Thymus (tissue), 11 donors: ENCODE measurements around the gene TRIM52. TPM values are rescaled to one million over a fixed set of nuclear protein-coding genes. Genes with fewer than 3 reads are reported as not detected.
"Not testable (repeated sequence)": the region's sequence is repeated elsewhere in the genome, so short reads cannot be mapped to it uniquely, and the experiment has no call there.

Experiments used
- DNase-seq, 9 donors: peaks; one replicate each; pipeline ENCODE4 v3.0.0-alpha.2; 2013; ENCODE audit warnings: low spot score in 9 of 9, low read depth in 6 of 9, missing footprints in 1 of 9
- H3K27ac ChIP-seq, 2 donors: one replicate each; pipeline ENCODE4 v1.5.1; 2013; ENCODE audit warnings: control low read depth in 1 of 2, low read depth in 1 of 2, low read length in 1 of 2, mild to moderate bottlenecking in 1 of 2, moderate library complexity in 1 of 2
- H3K27me3 ChIP-seq, 2 donors: one replicate each; pipeline ENCODE4 v1.5.1; 2013; ENCODE audit warnings: low read length in 1 of 2; ENCODE audit not compliant: control insufficient read depth in 2 of 2, insufficient read depth in 1 of 2
- H3K36me3 ChIP-seq, 2 donors: one replicate each; pipeline ENCODE4 v1.5.1; 2013; ENCODE audit warnings: low read length in 1 of 2, mild to moderate bottlenecking in 1 of 2, moderate library complexity in 1 of 2; ENCODE audit not compliant: control insufficient read depth in 2 of 2, insufficient read depth in 2 of 2
- H3K4me1 ChIP-seq, 2 donors: one replicate each; pipeline ENCODE4 v1.5.1; 2013; ENCODE audit warnings: low read length in 2 of 2; ENCODE audit not compliant: control insufficient read depth in 2 of 2, insufficient read depth in 2 of 2
- H3K4me3 ChIP-seq, 2 donors: one replicate each; pipeline ENCODE4 v1.5.1; 2013; ENCODE audit warnings: low read length in 2 of 2, control low read depth in 1 of 2, mild to moderate bottlenecking in 1 of 2
- H3K9me3 ChIP-seq, 2 donors: one replicate each; pipeline ENCODE4 v1.5.1; 2013; ENCODE audit warnings: low read length in 1 of 2, mild to moderate bottlenecking in 1 of 2; ENCODE audit not compliant: control insufficient read depth in 2 of 2, insufficient read depth in 1 of 2
- WGBS: extraction: QIAGEN DNeasy Blood & Tissue Kit; methylation state at CpG from one replicate; pipeline ENCODE4 v1.1.7; 2013; 5-methylcytosine and 5-hydroxymethylcytosine counted together
- polyA plus RNA-seq: library from polyadenylated mRNA; stranded (reverse); fragments of 200-250 nt; gene quantifications from one replicate; pipeline ENCODE4 v1.2.3, GENCODE V29; 2013
- total RNA-seq: library from RNA; stranded (reverse); fragments of 120-200 nt; gene quantifications from one replicate; pipeline ENCODE4 v1.2.4, GENCODE V29; 2013
- donor health status: healthy.

The TRIM52 gene
- total and polyA plus RNA-seq, 2 donors = 10.7 to 35.2 TPM

- peaks cover 0 to 6% of the 10 kb centered on the region in 2 donors for H3K9me3 ChIP-seq
- H3K27me3 ChIP-seq = peaks cover 7 to 88% of the 10 kb centered on the region in 2 donors
- 84% methylated on average over 2 of the region's 2 CpGs for WGBS
- H3K27ac ChIP-seq = no peak overlapping the region
- H3K4me1 ChIP-seq = peaks cover 14 to 19% of the 10 kb centered on the region in 2 donors
- H3K4me3 ChIP-seq = no peak overlapping the region
- no peak for DNase-seq
- H3K36me3 ChIP-seq = no peaks in the 10 kb centered on the region
These were observed 48.0 kb downstream of the TRIM52 start for GRCh38 chr5:181212934-181213333.

GRCh38 chr5:181212080-181212479, 48.9 kb downstream of the TRIM52 start:
- peaks cover 5 to 88% of the 10 kb centered on the region in 2 donors for H3K27me3 ChIP-seq
- H3K4me3 ChIP-seq = no peak overlapping the region
- whole genome bisulfite sequencing = 97% methylated on average over 6 of the region's 6 CpGs
- no peaks in the 10 kb centered on the region for H3K36me3 ChIP-seq
- H3K27ac ChIP-seq = no peak overlapping the region
- peaks cover 0 to 6% of the 10 kb centered on the region in 2 donors for H3K9me3 ChIP-seq
- DNase-seq = no peak
- peaks cover 8 to 14% of the 10 kb centered on the region in 2 donors for H3K4me1 ChIP-seq

- Histone ChIP-seq H3K36me3 (no peaks in the 10 kb centered on the region), H3K27me3 (peaks cover 10 to 88% of the 10 kb centered on the region in 2 donors), H3K9me3 (peaks cover 0 to 6% of the 10 kb centered on the region in 2 donors), H3K4me3 (no peak overlapping the region), H3K4me1 (peaks cover 13 to 14% of the 10 kb centered on the region in 2 donors), H3K27ac (no peak overlapping the region)
- WGBS = 47% methylated on average over 7 of the region's 7 CpGs
- peak in 2 of 9 donors; percentile 44 to 61 for DNase-seq
These were observed 49.7 kb downstream of the TRIM52 start for GRCh38 chr5:181211208-181211607.

DNA sequence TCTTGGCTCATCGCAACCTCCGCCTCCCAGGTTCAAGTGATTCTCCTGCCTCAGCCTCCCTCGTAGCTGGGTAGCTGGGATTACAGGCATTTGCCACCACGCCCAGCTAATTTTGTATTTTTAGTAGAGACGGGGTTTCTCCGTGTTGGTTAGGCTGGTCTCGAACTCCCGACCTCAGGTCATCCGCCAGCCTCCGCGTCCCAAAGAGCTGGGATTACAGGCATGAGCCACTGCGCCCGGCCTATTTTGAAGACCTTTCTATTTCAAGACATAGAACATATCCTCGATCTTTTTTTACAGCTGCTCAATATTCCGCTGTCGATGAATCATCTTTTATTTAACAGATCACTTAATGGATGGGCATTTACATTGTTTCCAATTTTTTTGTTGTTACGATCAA, 50.2 kb downstream of the TRIM52 start:
- not testable (repeated sequence) for H3K4me3 ChIP-seq, H3K9me3 ChIP-seq, DNase-seq, H3K36me3 ChIP-seq, H3K27ac ChIP-seq
- peaks cover 12 to 88% of the 10 kb centered on the region in 2 donors for H3K27me3 ChIP-seq
- WGBS = 92% methylated on average over 17 of the region's 17 CpGs
- peaks cover 8 to 16% of the 10 kb centered on the region in 2 donors for H3K4me1 ChIP-seq

- not testable (repeated sequence) for H3K36me3 ChIP-seq, DNase-seq, H3K4me3 ChIP-seq, H3K27ac ChIP-seq
- peaks cover 0 to 11% of the 10 kb centered on the region in 2 donors for H3K9me3 ChIP-seq
- peaks cover 16 to 93% of the 10 kb centered on the region in 2 donors for H3K27me3 ChIP-seq
- WGBS = 91% methylated on average over 11 of the region's 11 CpGs
- peaks cover 8 to 22% of the 10 kb centered on the region in 2 donors for H3K4me1 ChIP-seq
These were observed 50.8 kb downstream of the TRIM52 start for GRCh38 chr5:181210148-181210547.

DNA sequence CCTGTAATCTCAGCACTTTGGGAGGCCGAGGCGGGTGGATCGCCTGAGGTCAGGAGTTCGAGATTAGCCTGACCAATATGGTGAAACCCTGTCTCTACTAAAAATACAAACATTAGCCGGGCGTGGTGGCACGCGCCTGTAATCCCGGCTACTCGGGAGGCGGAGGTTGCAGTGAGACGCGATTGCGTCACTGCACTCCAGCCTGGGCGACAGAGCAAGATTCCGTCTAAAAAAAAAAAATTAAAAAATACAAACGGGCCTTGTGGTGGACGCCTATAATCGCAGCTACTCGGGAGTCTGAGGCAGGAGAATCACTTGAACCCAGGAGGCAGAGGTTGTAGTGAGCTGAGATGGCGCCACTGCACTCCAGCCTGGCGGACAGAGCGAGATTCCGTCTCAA, 51.9 kb downstream of the TRIM52 start:
- not testable (repeated sequence) for DNase-seq

DNA sequence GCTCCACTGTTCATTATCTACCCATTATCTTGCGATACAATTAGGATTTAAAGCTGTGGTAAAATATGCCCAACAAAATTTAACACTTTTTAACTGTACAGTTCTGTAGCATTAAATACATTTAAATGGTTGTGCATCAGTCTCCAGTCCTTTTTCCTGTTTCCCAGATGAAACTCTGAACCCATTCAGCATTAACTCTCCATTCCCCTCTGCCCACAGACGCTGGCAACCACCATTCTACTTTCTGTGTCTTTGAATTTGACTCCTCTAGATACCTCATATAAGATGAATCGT, 53.0 kb downstream of the TRIM52 start:
- Histone ChIP-seq H3K27ac (no peak overlapping the region), H3K9me3 (peaks cover 0 to 9% of the 10 kb centered on the region in 2 donors), H3K27me3 (peaks cover 36 to 95% of the 10 kb centered on the region in 2 donors), H3K36me3 (no peaks in the 10 kb centered on the region), H3K4me1 (peaks cover 15 to 34% of the 10 kb centered on the region in 2 donors), H3K4me3 (no peak overlapping the region)
- no peak for DNase-seq
- 50% methylated on average over 3 of the region's 3 CpGs for WGBS

More for the DNA sequence above, 51.9 kb downstream of the TRIM52 start:
- 87% methylated on average over 24 of the region's 24 CpGs for WGBS
- not testable (repeated sequence) for H3K36me3 ChIP-seq, H3K27ac ChIP-seq, H3K9me3 ChIP-seq, H3K4me3 ChIP-seq
- Histone ChIP-seq H3K4me1 (peaks cover 15 to 29% of the 10 kb centered on the region in 2 donors), H3K27me3 (peaks cover 25 to 95% of the 10 kb centered on the region in 2 donors)

DNA sequence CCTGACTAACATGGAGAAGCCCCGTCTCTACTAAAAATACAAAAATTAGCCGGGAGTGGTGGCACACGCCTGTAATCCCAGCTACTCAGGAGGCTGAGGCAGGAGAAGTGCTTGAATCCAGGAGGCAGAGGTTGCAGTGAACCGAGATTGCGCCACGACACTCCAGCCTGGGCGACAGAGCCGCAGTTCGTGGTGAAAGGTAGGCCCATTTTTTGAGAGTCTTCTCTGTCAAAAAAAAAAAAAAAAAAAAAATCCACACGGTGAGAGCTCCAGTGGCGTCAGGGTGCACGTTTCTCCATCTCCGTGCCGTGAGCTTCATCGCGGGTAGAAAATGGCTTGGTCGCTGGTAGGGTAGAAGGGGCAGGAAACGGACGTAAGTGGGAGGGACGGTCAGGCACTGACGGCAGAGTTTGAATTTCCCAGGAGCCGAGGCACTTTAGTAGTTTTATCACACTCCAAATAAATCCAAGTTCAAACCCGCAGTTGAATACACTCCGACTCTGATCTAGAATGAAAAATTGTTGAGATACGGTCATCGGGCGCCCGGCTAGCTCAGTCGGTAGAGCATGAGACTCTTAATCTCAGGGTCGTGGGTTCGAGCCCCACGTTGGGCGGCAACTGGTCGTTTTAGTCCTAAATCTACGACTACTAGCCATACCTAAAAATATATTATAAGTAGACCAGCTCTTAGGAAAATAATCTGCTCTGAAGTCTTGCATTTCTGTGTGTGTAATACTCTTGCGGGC, 53.6 kb downstream of the TRIM52 start:
- WGBS = under 1% methylated on average over 36 of the region's 36 CpGs
- Histone ChIP-seq H3K4me1 (peaks cover 15 to 34% of the 10 kb centered on the region in 2 donors), H3K9me3 (peaks cover 0 to 9% of the 10 kb centered on the region in 2 donors), H3K27ac (no peak overlapping the region), H3K27me3 (peaks cover 39 to 95% of the 10 kb centered on the region in 2 donors), H3K36me3 (no peaks in the 10 kb centered on the region), H3K4me3 (peak overlapping the region; percentile 38 to 53)
- peak in 3 of 9 donors; percentile 45 to 68 (median 49) for DNase-seq

- WGBS = 2% methylated on average over 37 of the region's 37 CpGs
These were observed 54.9 kb downstream of the TRIM52 start for GRCh38 chr5:181205761-181206649.

More at GRCh38 chr5:181205761-181206649, 54.9 kb downstream of the TRIM52 start:
- Histone ChIP-seq H3K27me3 (peaks cover 52 to 97% of the 10 kb centered on the region in 2 donors), H3K9me3 (peaks cover 0 to 9% of the 10 kb centered on the region in 2 donors), H3K36me3 (no peaks in the 10 kb centered on the region), H3K27ac (no peak overlapping the region), H3K4me1 (peaks cover 15 to 34% of the 10 kb centered on the region in 2 donors), H3K4me3 (peak overlapping the region; percentile 38 to 53)
- DNase-seq = peak in 2 of 9 donors; percentile 34 to 48
